ENCODE measurements around the gene SPATA16.
"Not testable (repeated sequence)": the region's sequence is repeated elsewhere in the genome, so short reads cannot be mapped to it uniquely, and the experiment has no call there.

SPATA16 gene

DNA sequence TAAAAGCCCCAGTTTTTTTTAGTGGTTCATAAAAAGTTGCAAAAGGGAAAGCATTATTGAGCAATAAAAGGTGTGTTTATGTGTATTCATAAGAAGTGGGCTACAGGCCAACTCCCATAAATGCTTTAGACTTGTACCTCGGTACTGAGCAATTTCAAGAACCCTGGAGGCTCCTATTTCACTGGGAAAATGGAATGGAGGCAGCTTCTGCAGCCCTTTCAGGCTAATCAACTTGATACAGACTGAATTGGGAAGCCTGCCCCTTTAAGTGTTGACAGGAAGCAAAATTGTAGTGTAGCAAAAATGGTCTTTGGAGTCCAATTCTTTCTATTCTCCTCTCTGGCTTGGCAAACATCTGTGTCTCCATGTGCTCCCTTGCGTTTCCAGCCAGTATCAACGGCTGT is 271.7 kb downstream of the SPATA16 start:
- no peak for DNase-seq

DNA sequence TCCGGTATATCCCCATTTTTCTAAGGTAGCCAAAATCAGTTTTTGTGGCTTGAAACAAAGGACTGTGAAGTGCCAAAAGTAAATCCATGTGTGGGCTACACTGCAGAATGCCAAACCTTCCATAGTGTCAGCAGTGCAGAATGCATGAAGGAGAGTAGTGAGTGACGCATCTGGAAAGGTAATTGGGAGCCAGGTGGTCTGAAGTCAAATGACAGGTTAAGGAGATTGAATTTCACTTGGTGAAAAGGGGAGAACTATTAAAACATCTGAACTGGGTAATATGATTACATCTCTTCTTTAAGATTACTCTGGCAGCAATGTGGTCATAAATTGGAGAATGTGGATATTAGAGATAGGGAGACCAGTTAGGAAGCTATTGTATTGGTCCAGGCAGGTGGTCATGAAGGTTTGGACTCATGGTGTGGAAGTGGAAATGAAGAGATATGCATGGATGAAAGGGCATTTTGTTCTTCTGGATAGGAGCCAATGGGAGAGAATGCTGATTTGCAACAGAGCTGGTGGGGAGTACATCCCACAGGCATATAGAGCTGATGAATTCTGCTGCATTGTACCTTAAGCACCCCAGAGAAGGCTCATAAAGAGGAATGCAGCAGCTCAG is 272.3 kb downstream of the SPATA16 start:
- no peak for DNase-seq

DNA sequence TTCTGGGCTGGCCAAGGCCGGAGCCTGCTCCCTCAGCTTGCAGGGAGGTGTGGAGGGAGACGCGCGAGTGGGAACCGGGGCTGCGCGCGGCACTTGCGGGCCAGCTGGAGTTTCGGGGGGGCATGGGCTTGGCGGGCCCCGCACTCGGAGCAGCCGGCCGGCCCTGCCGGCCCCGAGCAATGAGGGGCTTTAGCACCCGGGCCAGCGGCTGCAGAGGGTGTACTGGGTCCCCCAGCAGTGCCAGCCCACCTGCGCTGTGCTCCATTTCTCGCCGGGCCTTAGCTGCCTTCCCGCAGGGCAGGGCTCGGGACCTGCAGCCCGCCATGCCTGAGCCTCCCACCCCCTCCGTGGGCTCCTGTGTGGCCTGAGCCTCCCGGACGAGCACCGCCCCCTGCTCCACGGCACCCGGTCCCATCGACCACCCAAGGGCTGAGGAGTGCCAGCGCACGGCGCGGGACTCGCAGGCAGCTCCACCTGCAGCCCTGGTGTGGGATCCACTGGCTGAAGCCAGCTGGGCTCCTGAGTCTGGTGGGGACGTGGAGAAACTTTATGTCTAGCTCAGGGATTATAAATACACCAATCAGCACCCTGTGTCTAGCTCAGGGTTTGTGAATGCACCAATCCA is 274.2 kb downstream of the SPATA16 start:
- not testable (repeated sequence) for DNase-seq

DNA sequence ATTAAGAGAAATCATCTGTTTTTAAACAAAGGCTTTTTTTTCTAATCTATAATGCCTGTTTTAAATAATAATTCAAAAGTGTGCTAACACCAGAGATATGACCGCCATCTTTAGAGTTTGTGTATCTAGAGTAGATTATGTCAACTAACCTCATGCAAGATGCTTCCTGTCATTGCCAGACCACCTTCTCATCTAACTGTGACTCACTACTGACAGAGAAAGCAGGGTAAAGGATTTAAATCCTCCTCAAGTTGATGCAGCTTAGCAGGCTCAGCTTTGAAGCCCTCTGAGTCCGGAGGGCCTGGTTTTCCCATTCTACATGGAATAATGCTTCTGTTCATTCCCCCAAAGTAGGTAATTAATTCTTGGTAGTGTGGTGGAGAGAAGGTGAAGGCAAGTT is 282.0 kb downstream of the SPATA16 start:
- no peak for DNase-seq

DNA sequence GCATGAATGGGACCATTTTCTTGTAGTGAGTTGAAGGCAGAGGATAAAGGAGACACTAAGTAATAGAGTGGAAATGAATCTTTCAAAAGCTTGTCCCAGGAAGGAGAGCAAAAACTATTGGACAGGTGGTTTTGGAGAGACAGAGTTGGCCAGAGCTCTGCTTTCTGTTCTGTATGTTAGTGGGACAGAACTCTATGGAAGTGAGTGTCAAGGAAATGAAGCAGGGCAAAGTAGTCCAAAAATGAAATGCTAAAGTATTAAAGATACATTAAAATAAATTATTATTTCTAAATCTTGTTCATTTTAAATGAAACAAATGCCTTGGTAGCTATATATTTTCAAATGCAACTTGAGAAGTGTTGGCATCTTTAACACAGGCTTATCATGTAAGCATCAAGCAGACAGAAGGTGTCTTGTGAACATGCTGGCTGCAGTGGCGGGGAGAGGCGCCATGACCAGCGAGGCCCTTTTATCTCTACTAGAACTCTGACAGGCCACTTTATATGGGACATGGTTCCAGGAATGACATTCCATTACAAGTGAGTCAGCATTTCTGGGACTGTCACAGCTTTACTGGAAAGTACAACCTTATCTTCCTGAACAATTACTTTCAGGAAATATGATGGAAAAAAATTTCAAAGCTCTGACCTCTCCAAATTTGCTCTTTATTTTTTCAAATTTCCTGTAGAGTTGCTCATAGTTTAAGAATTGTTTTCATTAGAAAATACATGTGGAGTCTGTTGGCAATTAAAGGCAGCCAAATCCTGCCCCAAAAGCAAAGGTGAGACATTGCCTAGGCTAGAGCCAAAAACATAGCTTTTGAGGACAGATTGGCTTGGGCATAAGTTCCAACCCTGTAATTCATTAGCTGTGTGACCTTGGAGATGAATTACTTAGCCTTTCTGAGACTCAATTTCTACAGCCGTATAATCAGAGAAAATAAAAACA is 284.0 kb downstream of the SPATA16 start:
- DNase-seq, result no peak

DNA sequence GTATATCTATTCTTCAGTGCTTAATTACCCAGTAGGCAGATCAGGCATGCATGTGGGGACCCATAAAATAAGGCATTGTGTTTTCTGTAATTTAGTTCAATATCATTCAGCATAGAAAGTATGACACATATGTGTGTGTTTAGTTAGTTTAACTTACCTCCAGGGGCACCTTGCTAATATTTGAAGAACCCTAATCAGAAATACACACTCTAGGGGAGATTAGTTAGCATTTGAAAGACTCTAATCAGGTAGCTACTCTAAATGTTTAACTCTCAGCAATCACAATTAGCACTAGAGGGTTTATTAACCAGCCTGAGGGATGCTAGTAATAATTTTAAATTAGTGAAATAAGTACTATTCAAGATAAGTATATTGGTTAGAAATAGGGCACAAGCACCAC is 286.0 kb downstream of the SPATA16 start:
- no peak for DNase-seq

DNA sequence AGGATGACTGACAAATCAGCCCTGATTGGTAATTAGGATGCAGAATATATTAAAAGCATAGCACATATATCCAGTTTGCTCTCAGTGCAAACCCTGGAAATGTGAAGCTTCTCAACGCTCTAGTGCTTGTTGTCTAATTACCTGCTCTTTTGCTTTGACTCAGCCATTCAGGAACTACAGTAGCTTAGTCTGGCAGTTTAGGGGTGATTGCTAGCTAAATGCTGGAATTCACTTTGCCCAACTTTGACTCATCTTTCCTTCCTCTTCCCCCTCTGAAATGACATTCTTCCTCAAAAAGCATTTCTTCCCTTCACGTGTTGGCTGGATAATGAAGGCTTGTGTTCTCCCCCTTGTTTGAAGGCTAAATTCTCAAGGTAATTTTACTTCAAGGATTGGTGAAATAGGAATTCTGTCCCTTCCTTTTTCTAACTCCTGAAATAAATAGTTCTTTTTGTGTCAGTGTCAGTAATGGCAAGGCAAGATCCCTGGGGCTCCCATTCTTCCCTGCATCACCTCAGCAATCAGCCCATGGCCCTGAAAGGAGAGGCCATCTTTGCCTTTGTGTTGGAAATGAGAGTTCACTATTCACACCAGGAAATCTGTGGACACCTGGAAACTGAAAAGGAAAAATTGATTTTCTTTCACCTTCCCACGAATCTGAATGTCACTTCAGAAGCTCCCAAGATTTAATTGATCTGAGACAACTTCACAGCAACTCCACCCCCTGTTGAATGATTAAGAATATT is 286.9 kb downstream of the SPATA16 start:
- DNase-seq, result no peak

DNA sequence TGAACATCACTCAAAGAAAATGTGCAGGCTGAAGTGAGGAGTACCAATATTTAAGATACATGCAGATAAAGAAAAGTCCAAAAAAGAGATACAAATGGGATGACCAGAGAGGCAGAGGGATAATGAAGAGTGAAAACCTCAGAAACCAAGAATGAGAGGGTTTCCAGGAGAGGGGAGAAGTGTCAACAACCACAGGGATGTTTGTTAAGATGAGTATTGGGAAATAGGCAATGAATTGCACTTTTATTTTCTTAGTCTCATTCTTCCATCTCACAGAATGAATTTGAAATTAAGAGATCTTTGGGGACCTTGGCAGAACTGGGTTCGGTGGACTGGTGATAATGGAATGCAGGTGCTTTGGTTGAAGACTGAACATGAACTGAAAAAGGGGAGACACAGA is 288.0 kb downstream of the SPATA16 start:
- no peak for DNase-seq

DNA sequence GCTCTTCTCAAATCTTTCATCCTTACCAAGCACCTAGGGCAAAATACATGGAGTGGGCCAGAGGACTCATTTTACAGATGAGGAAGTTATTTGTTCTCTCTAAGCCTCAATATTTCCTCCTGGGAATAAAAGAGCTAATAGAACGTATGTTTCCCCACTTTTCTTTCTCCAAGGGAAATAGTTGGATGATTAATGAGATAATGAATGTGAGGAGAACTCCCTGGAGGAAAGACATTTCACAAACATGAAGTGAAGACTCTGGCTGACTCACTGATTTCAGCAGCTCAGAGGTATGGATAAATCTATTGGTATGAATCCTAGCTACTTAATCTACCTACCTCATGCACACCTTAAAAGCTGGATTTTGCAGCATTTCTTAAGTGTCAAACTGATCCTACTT is 292.1 kb downstream of the SPATA16 start:
- no peak for DNase-seq

DNA sequence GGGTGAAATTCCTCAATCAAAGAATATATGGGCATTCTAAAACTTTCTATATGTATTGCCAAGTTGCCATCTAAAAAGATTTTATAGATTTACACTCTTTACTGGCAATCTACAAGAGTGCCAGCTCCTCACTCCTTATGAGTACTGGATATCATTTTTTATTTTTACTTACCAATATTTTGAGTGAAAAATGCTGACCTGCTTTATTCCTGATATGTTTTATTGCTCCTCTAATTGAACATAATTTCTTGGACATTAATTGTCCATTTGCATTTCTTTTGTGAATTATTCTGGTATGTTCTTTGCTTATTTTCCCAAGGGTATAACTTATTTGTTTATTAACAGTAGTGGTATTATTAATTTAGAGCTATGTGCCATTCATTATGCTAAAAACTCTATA is 293.7 kb downstream of the SPATA16 start:
- no peak for DNase-seq

DNA sequence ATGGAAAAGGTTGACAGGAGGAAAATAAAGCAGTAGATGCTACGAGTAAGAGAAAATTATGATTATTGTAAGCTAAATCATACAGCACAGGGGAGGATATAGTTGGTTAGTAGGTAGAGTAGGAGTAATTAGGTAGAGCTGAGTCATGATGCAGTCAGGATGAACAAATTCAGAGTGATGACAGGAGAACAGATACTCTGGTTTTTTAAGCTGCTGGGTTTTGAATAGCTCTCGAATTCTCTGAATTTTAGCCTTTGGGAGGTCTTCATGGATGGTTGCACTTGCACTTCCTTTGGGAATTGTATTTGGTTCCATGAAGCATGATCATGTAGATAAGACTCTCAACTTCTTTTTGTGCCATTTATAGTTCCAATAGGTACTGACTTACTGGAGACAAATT is 294.3 kb downstream of the SPATA16 start:
- DNase-seq, result no peak

DNA sequence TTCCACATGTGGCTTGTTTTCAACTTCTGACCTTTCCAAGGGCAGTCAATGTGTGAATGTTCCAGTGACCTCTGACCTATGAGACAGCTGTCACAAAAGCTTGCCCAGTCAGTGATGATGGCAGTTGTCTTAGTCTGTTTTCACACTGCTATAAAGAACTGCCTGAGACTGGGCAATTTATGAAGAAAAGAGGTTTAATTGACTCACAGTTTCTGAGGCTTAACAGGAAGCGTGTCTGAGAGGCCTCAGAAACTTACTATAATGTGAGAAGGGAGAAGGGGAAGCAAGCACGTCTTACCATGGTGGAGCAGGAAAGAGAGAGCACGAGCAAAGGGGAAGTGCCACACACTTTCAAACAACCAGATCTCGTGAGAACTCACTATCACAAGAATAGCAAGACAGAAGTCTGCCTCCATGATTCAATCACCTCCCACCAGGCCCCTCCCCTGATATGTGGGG is 294.9 kb downstream of the SPATA16 start:
- DNase-seq, result no peak

DNA sequence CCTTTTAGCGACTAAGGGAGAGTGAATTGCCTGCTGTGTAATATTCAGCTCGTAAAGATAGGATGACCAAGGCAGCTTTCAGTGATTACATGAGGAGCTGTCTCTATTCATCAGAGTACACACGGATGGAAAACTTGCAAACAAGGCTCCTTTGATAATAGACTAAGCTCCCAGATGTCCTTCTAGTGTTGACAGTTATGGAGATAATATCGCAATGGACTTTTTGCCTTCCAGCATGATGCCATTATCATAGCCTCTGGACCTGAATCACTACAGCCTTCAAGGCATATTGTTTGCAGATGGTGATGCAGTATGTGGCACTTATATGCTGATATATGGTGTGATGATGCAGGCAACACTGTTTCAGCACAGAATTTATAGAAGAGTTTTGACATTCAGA is 296.6 kb downstream of the SPATA16 start:
- no peak for DNase-seq

DNA sequence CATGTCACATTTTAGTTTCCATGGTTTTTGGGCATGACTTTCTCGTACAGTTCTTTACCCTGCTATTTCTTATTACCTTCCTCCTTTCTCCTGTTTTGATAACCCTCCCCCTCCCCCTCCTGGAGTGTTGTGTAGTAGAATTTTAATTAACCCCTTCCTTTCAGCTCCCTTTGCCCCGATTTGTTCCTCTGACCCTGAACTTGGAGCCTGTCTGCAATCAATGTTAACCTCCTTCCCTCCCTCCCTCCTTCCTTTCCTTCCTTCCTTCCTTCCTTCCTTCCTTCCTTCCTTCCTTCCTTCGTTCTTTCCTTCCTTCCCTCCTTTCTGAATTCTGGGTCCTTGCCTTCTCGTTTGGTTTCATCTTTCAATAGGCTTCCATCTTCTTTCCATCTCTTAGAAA is 300.1 kb downstream of the SPATA16 start:
- DNase-seq, result no peak

DNA sequence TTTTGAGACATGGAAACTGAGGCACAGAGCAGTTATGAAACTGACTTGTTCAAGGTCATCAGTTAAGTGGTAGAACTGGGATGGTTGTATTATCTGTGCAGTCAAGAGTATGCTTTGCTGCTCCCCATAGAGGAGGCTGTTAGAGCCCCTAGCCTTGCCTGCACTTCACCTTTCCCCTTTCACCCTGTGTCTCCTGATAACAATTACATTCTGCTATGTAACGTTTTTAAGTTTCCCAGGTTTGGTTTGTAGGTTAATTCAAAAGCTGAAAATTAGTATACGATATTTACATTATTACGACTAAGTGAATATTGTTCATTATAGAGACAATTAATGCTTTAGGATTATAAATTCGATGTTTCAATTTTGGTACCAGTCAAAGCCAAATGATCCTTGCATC is 300.6 kb downstream of the SPATA16 start:
- no peak for DNase-seq

DNA sequence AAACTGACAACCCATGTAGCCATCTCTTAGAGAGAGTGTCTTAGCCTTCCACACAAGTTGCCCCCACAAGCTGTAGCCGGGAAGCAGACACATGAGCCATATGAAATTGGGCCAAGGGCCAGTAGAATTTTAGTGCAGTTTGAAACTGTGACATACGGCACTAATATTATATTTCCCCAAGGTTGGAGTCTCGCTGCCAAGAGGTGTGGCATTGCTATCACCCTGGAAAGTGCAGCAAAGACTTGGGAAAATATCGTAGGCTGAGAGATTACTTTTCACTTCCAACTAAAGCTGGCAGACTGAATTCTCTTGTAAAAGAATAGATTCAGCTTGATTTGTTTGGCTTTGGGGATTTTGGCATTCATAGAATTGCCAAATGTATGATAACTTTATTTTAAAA is 301.4 kb downstream of the SPATA16 start:
- no peak for DNase-seq
